ENCODE measurements around the gene KRTAP5-7. TPM values are rescaled to one million over a fixed set of nuclear protein-coding genes. Genes with fewer than 3 reads are reported as not detected.

Gene KRTAP5-7
- total RNA-seq, 2 donors from 2014 or later = not detected

GRCh38 chr11:71485466-71485865, 41.6 kb upstream of the KRTAP5-7 start:
- WGBS, 2 experiments (ENCODE audit: insufficient coverage in 1 of 2, insufficient read length in 1 of 2) = 94% methylated on average over 18 of the region's 18 CpGs
- Histone ChIP-seq H3K36me3 (ENCODE audit: control insufficient read depth, insufficient read depth, low read length) (peaks cover 61% of the 10 kb centered on the region), H3K9me3 (ENCODE audit: control insufficient read depth, low read length) (peaks cover 8% of the 10 kb centered on the region), H3K4me1 (ENCODE audit: control insufficient read depth, insufficient read depth, low read length) (peaks cover 2% of the 10 kb centered on the region), H3K4me3 (ENCODE audit: low read length) (no peak overlapping the region), H3K9ac (ENCODE audit: extremely low read depth, low read length, poor library complexity, severe bottlenecking) (no peak overlapping the region), H3K27me3 (ENCODE audit: control insufficient read depth, insufficient read depth, low read length, poor library complexity, severe bottlenecking) (no peaks in the 10 kb centered on the region), H3K27ac (ENCODE audit: low read depth, low read length) (no peak overlapping the region)
- Mint-ChIP-seq H3K27me3 (ENCODE audit: insufficient read depth) (no peaks in the 10 kb centered on the region), H3K4me1 (peaks cover 15% of the 10 kb centered on the region), H3K36me3 (ENCODE audit: low read depth) (peaks cover 80% of the 10 kb centered on the region), H3K27ac (no peak overlapping the region), H3K9me3 (no peaks in the 10 kb centered on the region), H3K4me3 (no peak overlapping the region)
- no peak for DNase-seq
- no peak for TF ChIP-seq CTCF (conservative IDR thresholded peaks at IDR 0.05)

- no peak overlapping the region for H3K4me3 ChIP-seq (ENCODE audit: low read length)
- no peaks in the 10 kb centered on the region for H3K27me3 ChIP-seq (ENCODE audit: control insufficient read depth, insufficient read depth, low read length, poor library complexity, severe bottlenecking)
- H3K9me3 Mint-ChIP-seq = no peaks in the 10 kb centered on the region
- no peaks in the 10 kb centered on the region for H3K27me3 Mint-ChIP-seq (ENCODE audit: insufficient read depth)
- no peak overlapping the region for H3K9ac ChIP-seq (ENCODE audit: extremely low read depth, low read length, poor library complexity, severe bottlenecking)
- H3K27ac Mint-ChIP-seq = no peak overlapping the region
- no peak overlapping the region for H3K27ac ChIP-seq (ENCODE audit: low read depth, low read length)
- peaks cover 82% of the 10 kb centered on the region for H3K36me3 Mint-ChIP-seq (ENCODE audit: low read depth)
- DNase-seq = no peak
- H3K4me1 ChIP-seq (ENCODE audit: control insufficient read depth, insufficient read depth, low read length) = peaks cover 2% of the 10 kb centered on the region
- 88 to 100% methylated on average over 1 of the region's 1 CpG for WGBS, 2 experiments (ENCODE audit: insufficient coverage in 1 of 2, insufficient read length in 1 of 2)
- H3K9me3 ChIP-seq (ENCODE audit: control insufficient read depth, low read length) = peaks cover 8% of the 10 kb centered on the region
- TF ChIP-seq CTCF (conservative IDR thresholded peaks at IDR 0.05) = no peak
- H3K4me3 Mint-ChIP-seq = no peak overlapping the region
- peaks cover 15% of the 10 kb centered on the region for H3K4me1 Mint-ChIP-seq
- H3K36me3 ChIP-seq (ENCODE audit: control insufficient read depth, insufficient read depth, low read length) = peaks cover 57% of the 10 kb centered on the region
Observed at GRCh38 chr11:71486320-71486719, 40.7 kb upstream of the KRTAP5-7 start.

GRCh38 chr11:71488681-71489270, 38.3 kb upstream of the KRTAP5-7 start:
- H3K27me3 Mint-ChIP-seq (ENCODE audit: insufficient read depth) = no peaks in the 10 kb centered on the region
- Histone ChIP-seq H3K4me1 (ENCODE audit: control insufficient read depth, insufficient read depth, low read length) (peaks cover 2% of the 10 kb centered on the region), H3K9ac (ENCODE audit: extremely low read depth, low read length, poor library complexity, severe bottlenecking) (peak overlapping the region; percentile 64), H3K9me3 (ENCODE audit: control insufficient read depth, low read length) (peaks cover 8% of the 10 kb centered on the region), H3K36me3 (ENCODE audit: control insufficient read depth, insufficient read depth, low read length) (peaks cover 49% of the 10 kb centered on the region), H3K27ac (ENCODE audit: low read depth, low read length) (peak overlapping the region; percentile 76), H3K27me3 (ENCODE audit: control insufficient read depth, insufficient read depth, low read length, poor library complexity, severe bottlenecking) (no peaks in the 10 kb centered on the region), H3K4me3 (ENCODE audit: low read length) (no peak overlapping the region)
- peaks cover 81% of the 10 kb centered on the region for H3K36me3 Mint-ChIP-seq (ENCODE audit: low read depth)
- peaks cover 15% of the 10 kb centered on the region for H3K4me1 Mint-ChIP-seq
- no peak for DNase-seq
- no peak overlapping the region for H3K4me3 Mint-ChIP-seq
- no peak for TF ChIP-seq CTCF (conservative IDR thresholded peaks at IDR 0.05)
- WGBS, 2 experiments (ENCODE audit: insufficient coverage in 1 of 2, insufficient read length in 1 of 2) = 82 to 87% methylated on average over 6 of the region's 6 CpGs
- no peaks in the 10 kb centered on the region for H3K9me3 Mint-ChIP-seq
- H3K27ac Mint-ChIP-seq = peak overlapping the region; percentile 86
